Common myeloid progenitor, CD34-positive (primary cell): Measurements from ENCODE around the gene TAT.
"Not testable (repeated sequence)": the region's sequence is repeated elsewhere in the genome, so short reads cannot be mapped to it uniquely, and the experiment has no call there.

Experiments
- CTCF ChIA-PET: fragments of 350-600 bp; sonication (Branson Sonifier 250); formaldehyde crosslinking; loops from one replicate; lab custom pipeline; 2021; ENCODE audit warnings: antibody characterized with exemption; lab: Charles Lee
- POLR2A ChIA-PET: fragments of 350-600 bp; sonication (Branson Sonifier 250); formaldehyde crosslinking; loops from one replicate; lab custom pipeline; 2021; ENCODE audit warnings: antibody characterized with exemption; lab: Charles Lee
- DNase-seq, 3 donors: peaks; one replicate each; pipeline versions ENCODE4 v3.0.0 to v3.0.0-alpha.2; 2013
- H3K27ac ChIP-seq, 2 experiments: 1 replicate in 1 of 2; 2 replicates in 1 of 2; pipeline ENCODE4 v1.7.0; 2013; ENCODE audit warnings: inconsistent platforms in 2 of 2, low read length in 2 of 2, mild to moderate bottlenecking in 2 of 2, low read depth in 1 of 2, moderate library complexity in 1 of 2; ENCODE audit not compliant: severe bottlenecking in 2 of 2, insufficient read depth in 1 of 2, poor library complexity in 1 of 2
- H3K27me3 ChIP-seq, 5 experiments: replicated peaks in 2 of 5; 1 replicate in 3 of 5; 2 replicates in 2 of 5; pipeline versions ENCODE4 v1.6.1 to v1.7.0; 2013; ENCODE audit warnings: low read length in 4 of 5, mild to moderate bottlenecking in 2 of 5, moderate library complexity in 2 of 5, inconsistent platforms in 1 of 5; ENCODE audit not compliant: insufficient read depth in 5 of 5, control insufficient read depth in 4 of 5
- H3K36me3 ChIP-seq, 4 experiments: 1 replicate in 2 of 4; 2 replicates in 2 of 4; pipeline versions ENCODE4 v1.6.1 to v1.7.0; 2013; ENCODE audit warnings: low read length in 3 of 4, control low read depth in 1 of 4, mild to moderate bottlenecking in 1 of 4; ENCODE audit not compliant: control insufficient read depth in 4 of 4, insufficient read depth in 4 of 4
- H3K4me1 ChIP-seq, 4 experiments: 1 replicate in 3 of 4; 2 replicates in 1 of 4; pipeline versions ENCODE4 v1.6.1 to v1.7.1; 2013; ENCODE audit warnings: low read length in 3 of 4, mild to moderate bottlenecking in 3 of 4, control low read depth in 1 of 4, inconsistent platforms in 1 of 4, moderate library complexity in 1 of 4; ENCODE audit not compliant: control insufficient read depth in 4 of 4, insufficient read depth in 4 of 4; ENCODE audit errors: control extremely low read depth in 1 of 4
- H3K4me3 ChIP-seq, 7 experiments: 1 replicate in 4 of 7; 2 replicates in 3 of 7; pipeline versions ENCODE4 v1.5.1 to v1.7.0; 2013; ENCODE audit warnings: mild to moderate bottlenecking in 7 of 7, low read length in 6 of 7, moderate library complexity in 6 of 7, inconsistent platforms in 2 of 7, low read depth in 2 of 7, control low read depth in 1 of 7; ENCODE audit not compliant: insufficient read depth in 4 of 7, control insufficient read depth in 1 of 7; ENCODE audit errors: extremely low read depth in 1 of 7
- H3K9me3 ChIP-seq, 5 experiments: 1 replicate in 4 of 5; 2 replicates in 1 of 5; pipeline versions ENCODE4 v1.6.1 to v1.7.1; 2013; ENCODE audit warnings: low read length in 4 of 5, mild to moderate bottlenecking in 2 of 5, inconsistent platforms in 1 of 5, low read depth in 1 of 5, moderate library complexity in 1 of 5; ENCODE audit not compliant: control insufficient read depth in 4 of 5, insufficient read depth in 2 of 5; ENCODE audit errors: control extremely low read depth in 1 of 5
- WGBS: methylation state at CpG from one replicate; pipeline ENCODE4 v1.1.5; 2013; ENCODE audit not compliant: insufficient coverage; 5-methylcytosine and 5-hydroxymethylcytosine counted together

TAT gene

DNA sequence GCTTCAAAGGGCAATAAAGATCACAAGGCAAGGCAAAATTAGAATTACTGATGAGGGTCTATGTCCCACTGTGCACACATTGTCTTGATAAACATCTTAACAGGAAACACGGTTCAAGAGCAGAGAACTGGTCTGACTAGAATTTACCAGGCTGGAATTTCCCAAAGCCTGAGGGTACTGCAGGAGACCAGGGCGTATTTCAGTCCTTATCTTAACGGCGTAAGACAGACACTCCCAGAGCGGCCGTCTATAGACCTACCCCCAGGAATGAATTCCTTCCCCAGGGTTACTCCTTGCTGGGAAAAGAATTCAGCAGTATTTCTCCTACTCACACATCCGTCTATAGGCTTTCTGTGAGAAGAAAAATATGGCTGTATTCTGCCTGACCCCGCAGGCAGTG lies 15.0 kb downstream of the TAT start:
- H3K4me3 ChIP-seq, H3K9me3 ChIP-seq, CTCF ChIA-PET, H3K27ac ChIP-seq, H3K27me3 ChIP-seq, H3K36me3 ChIP-seq, DNase-seq, POLR2A ChIA-PET: not testable (repeated sequence)
- 98% methylated on average over 6 of the region's 8 CpGs for WGBS
- peaks cover 0 to 17% (median 9%) of the 10 kb centered on the region in 4 experiments for H3K4me1 ChIP-seq

DNA sequence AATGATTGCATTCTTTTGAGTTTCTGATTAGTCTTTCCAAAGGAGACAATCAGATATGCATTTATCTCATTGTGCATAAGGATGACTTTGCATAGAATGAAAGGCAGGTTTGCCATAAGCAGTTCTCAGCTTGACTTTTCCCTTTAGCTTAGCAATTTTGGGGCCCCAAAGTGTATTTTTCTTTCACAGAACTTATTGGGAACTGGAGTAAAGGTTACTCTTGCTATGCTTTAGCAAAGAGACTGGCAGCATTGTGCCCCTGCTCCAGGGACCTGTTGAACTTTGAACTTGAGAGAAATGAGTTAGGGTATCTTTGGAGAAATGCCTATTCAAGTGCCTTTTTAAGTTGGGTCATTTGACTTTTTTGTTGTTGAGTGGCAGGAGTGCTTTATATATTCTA lies 17.0 kb downstream of the TAT start:
- no peak for DNase-seq
- no peak overlapping the region for H3K4me3 ChIP-seq
- no peaks in the 10 kb centered on the region for H3K27me3 ChIP-seq
- no peaks in the 10 kb centered on the region for H3K36me3 ChIP-seq
- CTCF ChIA-PET = interaction anchor here (0.9 kb wide), 1 partner anchor 10 kb away, joined by 3 read pairs; no protein-coding TSS in a partner anchor
- peaks cover 0 to 7% (median 2%) of the 10 kb centered on the region in 4 experiments for H3K4me1 ChIP-seq
- peaks cover 0 to 4% (median 4%) of the 10 kb centered on the region in 5 experiments for H3K9me3 ChIP-seq
- POLR2A ChIA-PET = no interaction called here
- H3K27ac ChIP-seq = no peak overlapping the region

DNA sequence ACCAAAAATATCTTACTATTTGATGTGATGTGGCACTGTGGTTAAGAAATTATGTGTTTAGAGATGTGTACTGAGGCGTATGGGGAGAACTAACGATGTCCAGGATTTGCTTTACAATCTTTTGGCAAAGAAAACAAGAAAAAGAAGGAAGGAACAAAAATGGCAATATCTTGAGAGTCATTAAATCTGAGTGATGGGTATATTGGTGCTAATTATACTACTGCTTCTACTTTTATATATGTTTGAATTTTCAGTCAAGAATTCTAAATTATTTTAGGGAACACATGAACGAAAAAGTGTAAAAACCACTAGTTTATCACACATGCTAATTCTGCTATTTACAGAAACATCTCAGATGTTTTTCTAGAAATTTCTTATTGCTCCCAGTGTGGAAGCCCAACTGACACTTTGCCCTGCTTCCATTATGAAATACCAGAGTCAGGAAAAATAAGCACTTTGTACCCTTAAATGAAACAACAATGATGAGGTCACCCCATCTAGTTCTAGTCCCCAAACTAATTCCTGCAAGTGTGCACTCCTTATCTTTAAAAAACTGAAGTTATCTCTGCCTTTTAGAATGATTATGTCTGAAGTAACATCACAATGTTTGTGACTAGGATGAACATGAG lies 18.8 kb downstream of the TAT start:
- H3K36me3 ChIP-seq = no peaks in the 10 kb centered on the region
- WGBS = 95% methylated on average over 2 of the region's 3 CpGs
- ChIA-PET CTCF (no interaction called here), POLR2A (no interaction called here)
- DNase-seq = no peak
- H3K4me3 ChIP-seq = no peak overlapping the region
- peaks cover 0 to 4% (median 4%) of the 10 kb centered on the region in 5 experiments for H3K9me3 ChIP-seq
- H3K4me1 ChIP-seq = no peaks in the 10 kb centered on the region
- H3K27me3 ChIP-seq = no peaks in the 10 kb centered on the region
- no peak overlapping the region for H3K27ac ChIP-seq

DNA sequence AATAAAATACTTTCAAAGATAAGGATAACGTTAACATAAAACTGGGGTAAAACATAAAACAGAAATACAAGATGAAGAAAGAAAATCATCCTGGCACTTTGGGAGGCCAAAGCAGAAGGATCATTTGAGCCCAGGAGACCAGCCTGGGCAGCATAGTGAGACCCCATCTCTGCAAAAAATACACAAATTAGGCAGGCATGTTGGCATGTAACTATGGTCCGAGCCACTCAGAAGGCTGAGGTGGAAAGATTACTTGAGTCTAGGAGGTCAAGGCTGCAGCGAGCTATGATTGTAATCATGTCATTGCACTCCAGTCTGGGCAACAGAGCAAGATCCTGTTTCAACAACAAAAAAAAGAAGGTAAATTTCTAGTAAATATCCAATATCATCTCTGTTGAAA lies 19.6 kb downstream of the TAT start:
- Histone ChIP-seq H3K4me3 (no peak overlapping the region), H3K27me3 (peaks cover 0 to 4% (median 0%) of the 10 kb centered on the region in 5 experiments), H3K9me3 (peaks cover 0 to 4% (median 1%) of the 10 kb centered on the region in 5 experiments), H3K4me1 (no peaks in the 10 kb centered on the region), H3K27ac (no peak overlapping the region), H3K36me3 (no peaks in the 10 kb centered on the region)
- ChIA-PET POLR2A (no interaction called here), CTCF (no interaction called here)
- WGBS = 87% methylated on average over 2 of the region's 3 CpGs
- no peak for DNase-seq

DNA sequence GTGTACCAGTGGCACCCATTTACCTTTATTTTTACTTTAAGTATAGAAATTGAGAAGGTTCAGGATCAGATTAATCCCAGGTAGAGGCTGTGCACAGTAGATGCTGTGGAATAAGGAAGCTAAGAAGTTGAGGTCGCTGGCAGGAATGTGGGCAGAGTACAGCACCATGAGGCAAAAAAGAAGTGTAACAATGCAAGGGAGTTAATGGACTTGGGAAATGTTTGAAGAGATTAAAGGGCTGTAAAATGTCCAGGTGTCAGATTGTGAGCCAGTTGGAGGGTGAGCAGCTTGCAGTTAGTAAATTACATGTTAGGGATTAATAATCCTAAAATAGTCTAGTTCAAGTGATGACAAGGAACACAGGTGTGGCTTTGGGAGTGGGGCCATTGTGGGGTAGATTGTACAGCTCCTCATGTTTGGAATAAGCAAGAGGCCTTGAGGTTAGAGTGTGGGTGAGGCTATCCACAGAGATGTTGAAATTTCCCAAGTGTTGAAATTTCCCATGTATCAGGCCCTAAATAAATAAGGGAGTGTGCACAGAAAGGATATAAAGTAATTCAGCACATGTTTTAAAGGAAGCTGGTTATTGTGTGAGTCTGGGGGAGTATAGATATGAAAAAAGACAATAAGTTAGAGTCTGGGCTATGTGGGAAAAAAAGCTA lies 21.5 kb downstream of the TAT start:
- CTCF ChIA-PET = interaction anchor here (1.1 to 2.2 kb wide), 3 partner anchors 12 to 143 kb away, joined by 3 to 6 read pairs (median 5); no protein-coding TSS in a partner anchor
- H3K4me3 ChIP-seq = no peak overlapping the region
- H3K27me3 ChIP-seq = peaks cover 0 to 4% (median 0%) of the 10 kb centered on the region in 5 experiments
- H3K36me3 ChIP-seq = no peaks in the 10 kb centered on the region
- 92% methylated on average over 1 of the region's 1 CpG for WGBS
- H3K4me1 ChIP-seq = no peaks in the 10 kb centered on the region
- POLR2A ChIA-PET = no interaction called here
- no peak for DNase-seq
- H3K9me3 ChIP-seq = no peaks in the 10 kb centered on the region
- H3K27ac ChIP-seq = no peak overlapping the region

DNA sequence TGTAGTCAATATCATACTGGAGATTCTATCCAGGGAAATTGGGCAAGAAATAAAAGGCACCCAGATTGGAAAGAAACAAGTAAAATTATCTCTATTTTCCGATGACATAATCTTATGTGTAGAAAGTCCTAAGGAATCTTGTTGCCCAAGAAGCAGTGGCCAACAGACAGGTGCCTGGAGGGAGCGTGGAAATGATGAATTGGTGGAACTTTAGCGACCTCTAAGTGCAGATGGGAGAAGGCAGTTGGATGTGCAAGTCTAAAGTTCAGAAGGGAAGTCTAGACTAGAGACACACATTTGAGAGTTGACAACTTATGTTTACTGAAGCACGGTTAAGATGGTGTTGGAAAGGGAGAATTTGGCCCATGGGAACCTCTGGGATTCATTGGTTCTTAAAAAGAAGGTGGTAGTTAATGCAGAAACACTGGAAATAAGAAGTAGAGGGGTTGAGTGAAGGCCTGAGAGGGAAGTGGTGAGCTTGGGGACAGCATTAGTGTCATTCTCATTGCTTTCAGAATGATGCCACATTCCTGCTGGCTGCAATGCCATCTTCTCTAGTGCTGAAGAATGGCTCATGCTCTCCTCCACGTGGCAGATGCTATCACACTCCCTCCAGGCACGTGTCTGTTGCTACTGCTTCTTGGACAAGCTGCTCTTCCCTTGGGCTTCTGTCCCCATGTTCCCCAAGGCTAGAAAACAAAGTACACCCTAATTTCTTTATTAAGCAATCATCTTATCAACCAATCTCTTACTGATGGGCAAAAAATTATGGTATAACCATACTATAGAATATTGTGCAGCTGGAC lies 24.0 kb downstream of the TAT start:
- POLR2A ChIA-PET = no interaction called here
- Histone ChIP-seq H3K27me3 (peaks cover 0 to 7% (median 0%) of the 10 kb centered on the region in 5 experiments), H3K4me1 (no peaks in the 10 kb centered on the region), H3K27ac (no peak overlapping the region), H3K9me3 (no peaks in the 10 kb centered on the region), H3K36me3 (no peaks in the 10 kb centered on the region), H3K4me3 (no peak overlapping the region)
- DNase-seq = no peak
- 55% methylated on average over 6 of the region's 6 CpGs for WGBS
- CTCF ChIA-PET = interaction anchor here (1.2 to 2.2 kb wide), 2 partner anchors 12 to 58 kb away, joined by 3 to 6 read pairs; no protein-coding TSS in a partner anchor
